GM12873 (cell line): ENCODE measurements around the gene MSANTD1.

Experiments
- TF ChIP-seq, protein P1 (sequence below): IDR thresholded peaks from 2 replicates; pipeline ENCODE4 v1.5.1; 2012; ENCODE audit warnings: low read depth, mild to moderate bottlenecking, moderate library complexity, low read length, control low read depth; ENCODE audit not compliant: insufficient read depth; ENCODE audit errors: missing control alignments

MSANTD1 gene

DNA sequence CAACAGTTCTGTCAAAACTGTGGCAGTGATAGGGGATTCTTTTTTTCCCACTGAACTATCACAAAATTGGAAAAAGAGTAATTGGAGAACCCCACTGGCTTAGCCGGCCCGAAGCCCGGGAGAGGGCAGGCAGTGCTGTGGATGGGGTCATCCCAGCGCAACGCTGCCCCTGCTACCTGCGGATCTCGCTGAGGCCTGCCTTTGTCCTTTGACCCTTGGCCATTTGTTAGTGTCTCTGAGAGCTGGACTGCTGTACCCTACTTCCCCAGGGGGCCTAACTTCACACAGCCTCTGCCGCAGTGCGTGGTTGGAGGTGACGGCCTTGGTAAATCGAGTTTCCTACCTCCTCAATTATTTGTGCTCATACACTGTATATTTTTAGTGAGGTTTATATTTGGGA is 43.0 kb upstream of the MSANTD1 start:
- TF ChIP-seq, protein P1, sequence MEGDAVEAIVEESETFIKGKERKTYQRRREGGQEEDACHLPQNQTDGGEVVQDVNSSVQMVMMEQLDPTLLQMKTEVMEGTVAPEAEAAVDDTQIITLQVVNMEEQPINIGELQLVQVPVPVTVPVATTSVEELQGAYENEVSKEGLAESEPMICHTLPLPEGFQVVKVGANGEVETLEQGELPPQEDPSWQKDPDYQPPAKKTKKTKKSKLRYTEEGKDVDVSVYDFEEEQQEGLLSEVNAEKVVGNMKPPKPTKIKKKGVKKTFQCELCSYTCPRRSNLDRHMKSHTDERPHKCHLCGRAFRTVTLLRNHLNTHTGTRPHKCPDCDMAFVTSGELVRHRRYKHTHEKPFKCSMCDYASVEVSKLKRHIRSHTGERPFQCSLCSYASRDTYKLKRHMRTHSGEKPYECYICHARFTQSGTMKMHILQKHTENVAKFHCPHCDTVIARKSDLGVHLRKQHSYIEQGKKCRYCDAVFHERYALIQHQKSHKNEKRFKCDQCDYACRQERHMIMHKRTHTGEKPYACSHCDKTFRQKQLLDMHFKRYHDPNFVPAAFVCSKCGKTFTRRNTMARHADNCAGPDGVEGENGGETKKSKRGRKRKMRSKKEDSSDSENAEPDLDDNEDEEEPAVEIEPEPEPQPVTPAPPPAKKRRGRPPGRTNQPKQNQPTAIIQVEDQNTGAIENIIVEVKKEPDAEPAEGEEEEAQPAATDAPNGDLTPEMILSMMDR = no peak

DNA sequence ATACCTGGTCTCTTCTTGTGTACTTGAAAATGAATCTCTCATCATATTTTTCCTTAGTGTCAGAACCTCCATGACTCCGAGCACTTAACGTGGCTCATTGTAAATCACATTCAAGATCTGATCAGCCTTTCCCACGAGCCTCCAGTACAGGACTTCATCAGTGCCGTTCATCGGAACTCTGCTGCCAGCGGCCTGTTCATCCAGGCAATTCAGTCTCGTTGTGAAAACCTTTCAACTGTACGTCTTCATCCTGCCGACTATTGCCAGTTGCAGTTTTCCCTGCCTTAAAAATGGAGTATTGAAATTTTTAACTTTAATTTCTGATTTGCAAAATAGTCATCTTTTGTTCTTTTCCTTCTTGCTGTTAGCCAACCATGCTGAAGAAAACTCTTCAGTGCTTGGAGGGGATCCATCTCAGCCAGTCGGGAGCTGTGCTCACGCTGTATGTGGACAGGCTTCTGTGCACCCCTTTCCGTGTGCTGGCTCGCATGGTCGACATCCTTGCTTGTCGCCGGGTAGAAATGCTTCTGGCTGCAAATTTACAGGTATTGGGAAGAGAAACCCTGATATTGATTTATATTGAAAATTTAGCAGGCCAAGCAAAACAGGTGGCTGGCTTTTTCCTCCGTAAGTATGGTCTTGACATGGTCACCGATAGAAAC is 42.4 kb upstream of the MSANTD1 start:
- TF ChIP-seq, protein P1 = no peak

DNA sequence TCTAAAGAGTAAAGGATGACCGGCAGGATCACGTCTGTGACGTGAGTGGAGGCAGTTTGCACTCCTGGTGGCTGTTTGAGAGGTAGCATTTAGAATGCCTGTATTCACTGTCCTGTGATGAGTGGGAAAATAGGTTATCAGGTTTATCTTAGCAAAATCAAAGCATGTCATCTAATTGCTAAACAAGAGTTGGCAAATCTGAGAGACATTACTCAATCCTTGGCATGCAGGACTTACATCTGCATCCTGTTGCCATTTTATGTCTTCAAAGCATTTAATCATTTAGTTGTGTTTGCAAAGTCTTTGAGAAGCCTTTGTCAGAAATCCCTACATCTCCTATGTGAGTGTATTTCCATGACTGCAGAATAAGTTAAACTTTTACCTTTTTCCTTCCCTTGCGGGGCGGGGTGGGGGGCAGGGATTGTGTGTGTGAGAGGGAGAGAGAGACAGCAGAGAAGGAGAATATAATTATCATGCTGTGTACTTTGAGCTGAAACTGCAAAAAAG is 41.4 kb upstream of the MSANTD1 start:
- TF ChIP-seq, protein P1 = no peak

DNA sequence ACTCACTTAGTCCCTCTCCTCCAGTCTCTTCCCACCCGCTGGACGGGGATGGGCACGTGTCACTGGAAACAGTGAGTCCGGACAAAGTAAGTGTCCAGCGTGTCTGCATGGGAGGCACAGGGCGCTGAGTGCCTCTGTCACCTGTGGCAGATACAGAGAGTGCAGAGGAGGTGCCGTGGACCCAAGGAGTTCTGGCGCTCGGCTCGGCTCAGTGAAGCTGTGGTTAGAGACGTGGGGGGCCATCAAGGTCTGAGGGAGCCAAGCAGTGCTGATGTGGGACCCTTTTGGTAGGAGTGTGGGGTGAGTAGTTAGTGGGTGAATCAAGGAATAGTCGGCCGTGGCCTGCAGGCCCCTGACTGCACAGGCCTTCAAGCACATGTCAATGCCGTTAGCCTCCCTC is 40.1 kb upstream of the MSANTD1 start:
- TF ChIP-seq, protein P1 = no peak

DNA sequence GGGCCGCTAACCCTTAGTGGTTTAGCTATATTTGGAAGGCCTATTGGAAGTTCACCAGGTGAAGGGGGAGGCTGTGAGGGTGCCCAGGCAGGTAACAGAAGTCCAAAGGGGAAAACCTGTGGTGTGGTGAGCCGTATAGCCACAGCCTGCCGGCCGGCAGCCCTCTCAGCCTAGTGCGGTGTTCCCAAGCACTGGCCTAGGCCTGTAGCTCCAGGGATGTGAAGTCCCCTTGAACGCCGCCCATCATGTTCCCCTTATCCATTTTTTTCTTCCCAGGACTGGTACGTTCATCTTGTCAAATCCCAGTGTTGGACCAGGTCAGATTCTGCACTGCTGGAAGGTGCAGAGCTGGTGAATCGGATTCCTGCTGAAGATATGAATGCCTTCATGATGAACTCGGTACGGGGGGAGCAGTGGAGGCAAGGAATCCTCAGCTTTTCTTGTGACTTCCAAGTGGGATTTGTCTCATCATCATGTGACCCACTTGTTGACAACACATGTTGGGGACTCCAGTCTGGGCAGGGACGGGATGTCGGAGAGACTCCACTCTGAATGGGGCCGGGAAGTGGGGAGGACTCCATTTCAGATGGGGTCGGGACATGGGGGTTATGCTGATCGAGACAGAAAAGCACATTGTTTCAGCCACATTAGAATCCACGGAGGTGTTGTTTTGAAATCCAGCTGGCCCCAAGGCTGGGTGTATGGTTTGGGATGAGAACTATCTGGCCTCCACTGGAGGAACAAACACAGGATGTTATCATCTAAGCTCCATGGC is 39.2 kb upstream of the MSANTD1 start:
- TF ChIP-seq, protein P1 = no peak

DNA sequence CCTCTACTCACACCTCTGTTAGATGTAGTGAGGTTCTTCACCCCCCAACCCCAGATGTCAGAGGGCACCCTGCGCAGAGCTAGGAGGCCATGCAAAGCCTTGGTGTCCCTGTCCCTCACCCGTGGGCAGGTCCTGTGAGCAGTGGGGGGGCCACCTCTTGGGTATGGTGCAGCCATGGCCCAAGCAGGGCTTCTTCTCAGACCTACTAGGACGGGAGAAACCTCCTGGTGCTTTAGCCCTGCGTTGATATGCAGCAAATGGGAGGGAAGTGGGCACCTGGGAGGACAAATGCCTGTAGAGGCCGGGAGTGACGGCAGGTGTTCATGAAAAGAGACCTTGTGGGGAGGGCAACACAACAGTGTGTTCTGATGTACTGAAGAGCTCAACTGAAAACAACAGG is 38.5 kb upstream of the MSANTD1 start:
- TF ChIP-seq, protein P1 = no peak

DNA sequence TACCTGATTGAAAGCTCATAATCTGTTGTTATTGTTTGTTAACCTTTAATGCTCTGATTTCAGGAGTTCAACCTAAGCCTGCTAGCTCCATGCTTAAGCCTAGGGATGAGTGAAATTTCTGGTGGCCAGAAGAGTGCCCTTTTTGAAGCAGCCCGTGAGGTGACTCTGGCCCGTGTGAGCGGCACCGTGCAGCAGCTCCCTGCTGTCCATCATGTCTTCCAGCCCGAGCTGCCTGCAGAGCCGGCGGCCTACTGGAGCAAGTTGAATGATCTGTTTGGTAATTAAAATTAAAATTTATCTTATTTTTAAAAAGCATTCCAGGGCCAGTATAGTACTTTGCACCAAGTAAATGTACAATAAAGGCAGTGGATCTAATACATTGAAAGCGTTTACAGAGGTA is 37.1 kb upstream of the MSANTD1 start:
- TF ChIP-seq, protein P1 = no peak
